ENCODE measurements around the gene NTSR1. TPM values are rescaled to one million over a fixed set of nuclear protein-coding genes. Genes with fewer than 3 reads are reported as not detected.
"Not testable (repeated sequence)": the region's sequence is repeated elsewhere in the genome, so short reads cannot be mapped to it uniquely, and the experiment has no call there.

Gene NTSR1
- polyA plus RNA-seq, 3 donors = 0.35 to 2.5 (median 0.40) TPM

DNA sequence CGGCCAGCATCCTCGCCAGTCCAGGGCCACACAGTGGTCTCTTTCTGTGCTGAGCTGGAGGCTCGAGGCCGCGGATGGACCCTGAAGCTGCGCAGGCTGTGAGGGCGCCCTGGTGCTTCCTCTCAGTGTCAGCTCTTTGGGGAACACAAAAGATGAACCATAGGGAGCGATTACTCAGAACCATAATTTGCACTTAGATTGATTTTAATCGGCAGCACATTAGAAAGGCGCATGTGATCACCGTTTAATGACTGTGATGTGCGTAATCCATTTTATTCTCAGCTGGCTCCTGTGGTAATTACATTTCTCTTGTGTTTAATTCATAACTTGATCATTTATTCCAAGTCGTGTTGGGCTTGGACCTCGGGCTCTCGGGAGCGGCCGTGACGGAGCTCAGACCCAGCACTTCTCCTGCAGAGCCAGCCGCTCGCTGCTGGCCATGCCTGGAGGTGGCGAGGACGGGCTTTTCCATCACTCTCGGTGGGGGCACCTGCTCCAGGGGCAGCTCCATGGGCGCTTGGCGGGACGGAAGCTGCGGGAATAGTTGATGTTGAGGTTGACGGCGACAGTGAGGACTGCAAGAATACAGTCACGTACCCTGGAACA lies 25.6 kb upstream of the NTSR1 start:
- no peak overlapping the region for H3K4me2 ChIP-seq (replicated peaks; ENCODE audit: extremely low read depth, low read length, poor library complexity, severe bottlenecking)
- Mint-ChIP-seq H3K4me3 (no peak overlapping the region), H3K27ac (no peak overlapping the region), H3K36me3 (peaks cover 0 to 5% of the 10 kb centered on the region in 2 donors), H3K9me3 (peaks cover 5 to 15% (median 10%) of the 10 kb centered on the region in 7 donors), H3K4me1 (peaks cover 55% of the 10 kb centered on the region), H3K27me3 (ENCODE audit: low read depth in 3 of 3) (peaks cover 1 to 6% (median 4%) of the 10 kb centered on the region in 3 donors)
- 93% methylated on average over 29 of the region's 30 CpGs for WGBS (ENCODE audit: insufficient coverage)
- no peaks in the 10 kb centered on the region for H3K36me3 ChIP-seq (replicated peaks in 1 of 2; ENCODE audit: control insufficient read depth in 1 of 2, insufficient read depth in 2 of 2, low read length in 2 of 2)
- no peak overlapping the region for H2AFZ ChIP-seq (ENCODE audit: insufficient read depth, low read depth, low read length, poor library complexity, severe bottlenecking)
- H3K27me3 ChIP-seq (ENCODE audit: control insufficient read depth in 2 of 2, insufficient read depth in 2 of 2, low read length in 2 of 2) = no peaks in the 10 kb centered on the region
- H3K4me3 ChIP-seq (replicated peaks in 1 of 3; ENCODE audit: low read depth in 2 of 3, low read length in 3 of 3) = no peak overlapping the region
- H4K20me1 ChIP-seq (ENCODE audit: insufficient read depth, low read length) = no peaks in the 10 kb centered on the region
- no peak for DNase-seq
- H3K27ac ChIP-seq (ENCODE audit: low read depth in 1 of 2, low read length in 2 of 2) = no peak overlapping the region
- H3K4me1 ChIP-seq (ENCODE audit: control insufficient read depth in 1 of 2, insufficient read depth in 2 of 2, low read length in 2 of 2) = peaks cover 35 to 52% of the 10 kb centered on the region in 2 donors
- TF ChIP-seq, protein P1, sequence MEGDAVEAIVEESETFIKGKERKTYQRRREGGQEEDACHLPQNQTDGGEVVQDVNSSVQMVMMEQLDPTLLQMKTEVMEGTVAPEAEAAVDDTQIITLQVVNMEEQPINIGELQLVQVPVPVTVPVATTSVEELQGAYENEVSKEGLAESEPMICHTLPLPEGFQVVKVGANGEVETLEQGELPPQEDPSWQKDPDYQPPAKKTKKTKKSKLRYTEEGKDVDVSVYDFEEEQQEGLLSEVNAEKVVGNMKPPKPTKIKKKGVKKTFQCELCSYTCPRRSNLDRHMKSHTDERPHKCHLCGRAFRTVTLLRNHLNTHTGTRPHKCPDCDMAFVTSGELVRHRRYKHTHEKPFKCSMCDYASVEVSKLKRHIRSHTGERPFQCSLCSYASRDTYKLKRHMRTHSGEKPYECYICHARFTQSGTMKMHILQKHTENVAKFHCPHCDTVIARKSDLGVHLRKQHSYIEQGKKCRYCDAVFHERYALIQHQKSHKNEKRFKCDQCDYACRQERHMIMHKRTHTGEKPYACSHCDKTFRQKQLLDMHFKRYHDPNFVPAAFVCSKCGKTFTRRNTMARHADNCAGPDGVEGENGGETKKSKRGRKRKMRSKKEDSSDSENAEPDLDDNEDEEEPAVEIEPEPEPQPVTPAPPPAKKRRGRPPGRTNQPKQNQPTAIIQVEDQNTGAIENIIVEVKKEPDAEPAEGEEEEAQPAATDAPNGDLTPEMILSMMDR (IDR thresholded peaks at IDR 0.05) = no peak
- no peaks in the 10 kb centered on the region for H3K79me2 ChIP-seq (ENCODE audit: insufficient read depth, low read length)
- H3K9ac ChIP-seq (ENCODE audit: insufficient read depth, low read length, poor library complexity, severe bottlenecking) = no peak overlapping the region
- H3K9me3 ChIP-seq (replicated peaks in 1 of 2; ENCODE audit: control insufficient read depth in 1 of 2, insufficient read depth in 1 of 2, low read length in 2 of 2) = peaks cover 0 to 7% of the 10 kb centered on the region in 2 donors
- intact Hi-C loops (cut with micrococcal nuclease) = no loop called here

DNA sequence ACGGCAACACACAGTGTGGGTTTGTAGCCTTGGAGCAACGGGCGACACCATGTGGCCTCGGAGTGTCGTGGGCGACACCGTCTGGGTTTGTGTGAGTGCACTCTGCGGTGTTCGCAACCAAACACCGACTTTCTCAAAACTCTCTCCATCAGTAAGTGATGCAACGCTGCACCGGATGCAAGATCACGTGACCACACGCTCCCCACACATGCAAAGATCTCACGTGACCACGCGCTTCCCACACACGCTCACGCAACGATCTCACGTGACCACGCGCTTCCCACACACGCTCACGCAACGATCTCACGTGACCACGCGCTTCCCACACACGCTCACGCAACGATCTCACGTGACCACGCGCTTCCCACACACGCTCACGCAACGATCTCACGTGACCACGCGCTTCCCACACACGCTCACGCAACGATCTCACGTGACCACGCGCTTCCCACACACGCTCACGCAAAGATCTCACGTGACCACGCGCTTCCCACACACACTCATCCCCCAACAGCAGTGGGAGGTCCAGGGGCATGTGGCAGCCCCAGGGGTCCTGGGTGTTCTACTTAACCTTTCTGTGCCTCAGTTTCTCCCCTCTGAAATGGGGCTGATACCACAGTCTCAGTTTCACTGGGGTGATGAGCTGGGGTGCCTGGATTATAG lies 24.8 kb upstream of the NTSR1 start:
- H3K9me3 ChIP-seq (replicated peaks in 1 of 2; ENCODE audit: control insufficient read depth in 1 of 2, insufficient read depth in 1 of 2, low read length in 2 of 2); H4K20me1 ChIP-seq (ENCODE audit: insufficient read depth, low read length); H3K9ac ChIP-seq (ENCODE audit: insufficient read depth, low read length, poor library complexity, severe bottlenecking); H2AFZ ChIP-seq (ENCODE audit: insufficient read depth, low read depth, low read length, poor library complexity, severe bottlenecking); H3K36me3 Mint-ChIP-seq; H3K27ac Mint-ChIP-seq; H3K4me2 ChIP-seq (replicated peaks; ENCODE audit: extremely low read depth, low read length, poor library complexity, severe bottlenecking); intact Hi-C loops (cut with micrococcal nuclease); H3K79me2 ChIP-seq (ENCODE audit: insufficient read depth, low read length); H3K27me3 ChIP-seq (ENCODE audit: control insufficient read depth in 2 of 2, insufficient read depth in 2 of 2, low read length in 2 of 2); H3K4me3 Mint-ChIP-seq; H3K27me3 Mint-ChIP-seq (ENCODE audit: low read depth in 3 of 3); H3K36me3 ChIP-seq (replicated peaks in 1 of 2; ENCODE audit: control insufficient read depth in 1 of 2, insufficient read depth in 2 of 2, low read length in 2 of 2); H3K27ac ChIP-seq (ENCODE audit: low read depth in 1 of 2, low read length in 2 of 2); H3K4me3 ChIP-seq (replicated peaks in 1 of 3; ENCODE audit: low read depth in 2 of 3, low read length in 3 of 3): not testable (repeated sequence)
- peaks cover 53% of the 10 kb centered on the region for H3K4me1 Mint-ChIP-seq
- DNase-seq = peak in 1 of 3 donors; percentile 57
- H3K4me1 ChIP-seq (ENCODE audit: control insufficient read depth in 1 of 2, insufficient read depth in 2 of 2, low read length in 2 of 2) = peaks cover 33 to 51% of the 10 kb centered on the region in 2 donors
- WGBS (ENCODE audit: insufficient coverage) = 92% methylated on average over 18 of the region's 52 CpGs
- H3K9me3 Mint-ChIP-seq = peaks cover 5 to 15% (median 10%) of the 10 kb centered on the region in 7 donors
